GM21390 (cell line): ENCODE data around the gene SIX5.

Experiments
- ATAC-seq: cut with Tn5 transposase; IDR thresholded peaks from one replicate; pipeline ENCODE4 v1.9.1; 2021; ENCODE audit not compliant: unreplicated experiment

Gene SIX5

GRCh38 chr19:45716359-45717130, 52.5 kb downstream of the SIX5 start:
- no peak for ATAC-seq

DNA sequence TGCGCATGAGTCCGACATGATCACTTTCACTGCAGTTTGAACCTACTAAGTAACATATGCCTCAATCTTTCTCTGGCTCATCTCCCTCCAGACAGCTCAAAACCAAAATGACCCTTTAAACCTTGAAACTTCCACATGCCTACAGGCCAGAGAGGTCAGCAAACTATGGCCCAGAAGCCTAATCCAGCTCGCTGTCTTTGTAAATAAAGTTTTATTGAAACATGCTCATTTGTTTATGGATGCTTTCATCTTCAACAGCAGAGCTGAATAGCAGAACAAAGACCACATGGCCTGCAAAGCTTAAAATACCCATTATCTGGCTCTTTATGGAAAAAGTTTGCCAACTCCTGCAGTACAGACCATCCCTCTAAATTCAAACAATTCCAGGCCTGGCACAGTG, 53.9 kb downstream of the SIX5 start:
- ATAC-seq = no peak
